Regular cardiac myocyte (primary cell): ENCODE data around the gene FAM229B. TPM values are rescaled to one million over a fixed set of nuclear protein-coding genes. Genes with fewer than 3 reads are reported as not detected.

Source experiments
- total RNA-seq: library from RNA; depleted of rRNA; stranded (reverse); fragments of >200 nt; gene quantifications from 2 replicates; pipeline ENCODE4 v1.2.3, GENCODE V29; 2014

The FAM229B gene, protein sequence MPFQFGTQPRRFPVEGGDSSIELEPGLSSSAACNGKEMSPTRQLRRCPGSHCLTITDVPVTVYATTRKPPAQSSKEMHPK
- total RNA-seq, result 28.4 and 33.8 TPM in 2 replicates

DNA sequence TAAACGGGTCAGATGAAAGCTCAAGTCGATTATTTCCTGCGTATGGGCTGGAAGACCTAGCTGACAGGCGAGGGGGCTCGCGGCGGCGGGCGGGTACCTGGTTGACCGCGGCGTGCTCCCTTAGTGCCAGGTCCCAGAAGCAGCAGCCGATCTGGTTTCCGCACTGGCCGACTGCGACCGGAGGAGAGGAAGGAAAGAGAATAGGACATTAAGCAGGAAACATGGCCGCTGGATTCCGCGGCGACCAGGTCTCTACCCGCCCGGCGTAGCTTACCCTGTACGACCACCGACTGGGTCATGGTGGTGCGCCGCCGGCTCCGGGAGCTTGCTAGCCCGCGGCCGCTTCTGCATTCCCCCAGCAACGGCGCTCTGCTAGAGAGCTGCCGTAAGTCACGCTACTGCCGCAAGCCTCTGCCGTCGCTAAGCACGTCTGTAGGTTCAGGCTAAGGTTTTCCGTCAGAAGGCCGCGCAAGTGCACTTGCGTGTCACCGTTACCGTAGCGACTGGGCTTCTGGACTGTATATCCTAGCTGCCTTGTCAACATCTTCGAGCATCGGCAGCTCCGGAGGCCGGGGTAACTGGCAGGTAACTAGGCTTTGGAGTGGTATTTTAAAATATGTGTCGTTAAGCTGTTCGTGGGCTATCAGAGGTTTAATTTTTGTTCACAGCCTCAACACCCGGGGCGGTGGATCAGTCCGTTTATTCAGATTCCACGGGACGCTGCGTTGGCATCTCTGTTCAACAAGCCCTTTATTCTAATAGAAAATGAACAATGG, at the start of gene FAM229B, which contains the start of gene TUBE1:
FAM229B (plus strand) TSS at position 456 of the 776 bp plus-strand sequence. CDS start 11,693 bp downstream, outside the sequence.
TUBE1 (minus strand) TSS at position 347 of the 776 bp plus-strand sequence; CDS start at position 299, 48 bp downstream.

DNA sequence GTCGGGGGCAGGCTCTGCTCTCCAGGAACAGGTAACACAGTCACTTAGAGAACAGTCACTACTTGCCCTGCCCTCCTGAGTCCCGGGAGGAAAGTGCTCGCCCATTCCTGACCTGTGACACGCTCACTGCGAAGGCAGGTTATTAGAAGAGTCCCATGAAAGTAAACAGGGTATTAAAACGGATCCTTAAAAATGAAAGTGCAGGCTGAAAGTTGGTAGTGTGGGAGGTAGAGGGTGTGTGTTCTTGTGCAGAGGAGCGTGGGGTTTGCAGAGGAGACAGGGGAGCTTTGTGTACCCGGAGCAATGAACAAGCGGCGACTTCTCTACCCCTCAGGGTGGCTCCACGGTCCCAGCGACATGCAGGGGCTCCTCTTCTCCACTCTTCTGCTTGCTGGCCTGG, 33.4 kb upstream of the FAM229B start, which contains the start of gene CCN6:
CCN6 (plus strand) TSS at position 104 of the 400 bp plus-strand sequence; CDS start at position 358, 254 bp downstream.

Other genes starting within 250 kb of the FAM229B start
- 63.5 and 118 TPM in 2 replicates for gene FYN, start 214.1 kb upstream of the FAM229B start, total RNA-seq
- not detected in 2 replicates for gene CCN6, start 33.5 kb upstream of the FAM229B start, total RNA-seq
- gene TUBE1, start 109 bp upstream of the FAM229B start, total RNA-seq, result 17.8 and 33.3 TPM in 2 replicates
- 173 and 472 TPM in 2 replicates for gene LAMA4, start 167.0 kb downstream of the FAM229B start, total RNA-seq